Ovary (tissue), 9 donors: ENCODE data around the gene ELSPBP1. TPM values are rescaled to one million over a fixed set of nuclear protein-coding genes. Genes with fewer than 3 reads are reported as not detected.

Experiments
- DNase-seq, 5 donors: peaks; one replicate each; pipeline ENCODE4 v3.0.0-alpha.2; 2019 to 2020
- H3K27ac ChIP-seq, 2 donors: fragments of 200-600 bp; one replicate each; pipeline versions ENCODE4 v1.5.1 to v1.8.0; 2019 to 2022
- H3K27me3 ChIP-seq: fragments of 200-600 bp; one replicate; pipeline ENCODE4 v1.8.0; 2022
- H3K36me3 ChIP-seq: fragments of 200-600 bp; sonication (generic); one replicate; pipeline ENCODE4 v1.5.1; 2019
- H3K4me1 ChIP-seq: one replicate; pipeline ENCODE4 v1.8.1; 2013; ENCODE audit warnings: mild to moderate bottlenecking, moderate library complexity; ENCODE audit not compliant: insufficient read depth
- H3K4me3 ChIP-seq: fragments of 200-600 bp; sonication (generic); one replicate; pipeline ENCODE4 v1.5.1; 2017
- H3K9me3 ChIP-seq, 2 donors: fragments of 200-600 bp in 1 of 2; sonication (generic) in 1 of 2; one replicate each; pipeline versions ENCODE4 v1.5.1 to v1.8.1; 2013 to 2019; ENCODE audit warnings: mild to moderate bottlenecking in 1 of 2, moderate library complexity in 1 of 2
- CTCF ChIP-seq, 3 donors: fragments of 450-650 bp in 2 of 3; fragments of 200-600 bp in 1 of 3; IDR thresholded peaks; one replicate each; pipeline versions ENCODE4 v1.5.1 to v1.8.0; 2016 to 2022; ENCODE audit warnings: antibody characterized with exemption in 3 of 3, mild to moderate bottlenecking in 1 of 3
- EP300 ChIP-seq: sonication (generic); formaldehyde crosslinking; IDR thresholded peaks from one replicate; pipeline ENCODE4 v1.6.1; 2017; ENCODE audit warnings: antibody characterized with exemption
- POLR2A ChIP-seq: fragments of 450-650 bp; IDR thresholded peaks from one replicate; pipeline ENCODE4 v1.6.1; 2017; ENCODE audit warnings: antibody characterized with exemption, mild to moderate bottlenecking, moderate library complexity
- WGBS, 3 donors: extraction: QIAGEN DNeasy Blood & Tissue Kit in 1 of 3; methylation state at CpG; one replicate each; pipeline versions ENCODE4 v1.1.5 to v1.1.7; 2013 to 2017; 5-methylcytosine and 5-hydroxymethylcytosine counted together
- intact Hi-C, 4 donors: fragments of 100-400 bp; cut with DNase I; formaldehyde crosslinking; loops; one replicate each; pipeline versions ENCODE4 v1.11.0 to v1.15.1; 2022 to 2023
- polyA plus RNA-seq, 2 donors: library from polyadenylated mRNA; stranded (reverse); fragments of 200-250 nt in 1 of 2; fragments of 350-450 nt in 1 of 2; fragmentation: Illumina TruSeq in 1 of 2; extraction: RNeasy Lipid Tissue Mini Kit (QIAGEN cat#74804) in 1 of 2; gene quantifications; one replicate each; pipeline ENCODE4 v1.2.3, GENCODE V29; 2013 to 2014
- total RNA-seq, 7 donors: library from RNA; depleted of rRNA in 2 of 7; stranded (reverse); fragments of >200 nt in 2 of 7; fragmentation: NEBNext Ultra II Directional in 3 of 7; extraction: Animal tissue kit (Norgen Biotek cat#: 25700) in 3 of 7; gene quantifications; one replicate each; pipeline versions ENCODE4 v1.1.0 to v1.2.4, GENCODE V29; 2016 to 2023
- donor health status: DM: no; HTN: no; CAD: no; lungs with moderate emphysema.
- donor health status: DM: no; HTN: no; CAD: no.
- donor health status: Bipolar disorder and iron deficiency.
- donor health status: DM: yes; HTN: yes; CAD: no.
- donor health status: DM: no; HTN: no; CAD: no.
- donor health status: DM: yes; HTN: yes; CAD: no.

Gene ELSPBP1
- total and polyA plus RNA-seq, 9 donors: 0.55 TPM; not detected in 8

DNA sequence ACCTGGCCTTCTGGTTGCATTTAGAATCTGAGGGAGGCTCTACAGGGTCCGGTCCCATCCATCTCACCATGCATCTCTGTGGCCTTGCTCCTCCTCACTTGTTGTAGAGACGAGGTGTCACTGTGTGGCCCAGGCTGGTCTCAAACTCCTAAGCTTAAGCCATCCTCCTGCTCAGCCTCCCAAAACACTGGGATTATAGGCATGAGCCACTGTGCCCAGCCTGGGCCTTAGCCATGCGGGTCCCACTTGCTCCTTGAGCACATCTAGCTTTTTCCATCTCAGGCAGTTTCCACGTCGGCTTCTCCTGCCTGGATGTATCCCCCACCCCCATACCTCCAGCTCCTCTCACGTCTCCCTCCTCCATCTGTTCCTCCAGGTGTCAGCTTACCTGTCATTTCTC is 9.8 kb downstream of the ELSPBP1 start:
- H3K9me3 ChIP-seq: no peaks in the 10 kb centered on the region
- TF ChIP-seq EP300 (no peak), POLR2A (no peak), CTCF (IDR thresholded peaks at IDR 0.05) (no peak)
- WGBS, 3 donors: 56 to 70% (median 62%) methylated on average over 6 of the region's 6 CpGs
- H3K4me1 ChIP-seq: no peaks in the 10 kb centered on the region
- no peak for DNase-seq
- no peak overlapping the region for H3K4me3 ChIP-seq
- H3K27ac ChIP-seq: no peak overlapping the region
- no peaks in the 10 kb centered on the region for H3K27me3 ChIP-seq
- intact Hi-C loops: no loop called here
- no peaks in the 10 kb centered on the region for H3K36me3 ChIP-seq

- DNase-seq: no peak
- WGBS, 3 donors: 70 to 85% (median 74%) methylated on average over 6 of the region's 6 CpGs
- no peaks in the 10 kb centered on the region for H3K27me3 ChIP-seq
- intact Hi-C loops: no loop called here
- no peaks in the 10 kb centered on the region for H3K4me1 ChIP-seq
- TF ChIP-seq CTCF (IDR thresholded peaks at IDR 0.05) (no peak), EP300 (no peak), POLR2A (no peak)
- H3K4me3 ChIP-seq: no peak overlapping the region
- H3K36me3 ChIP-seq: no peaks in the 10 kb centered on the region
- no peaks in the 10 kb centered on the region for H3K9me3 ChIP-seq
- no peak overlapping the region for H3K27ac ChIP-seq
Measured at GRCh38 chr19:48006762-48007161, 12.3 kb downstream of the ELSPBP1 start.

DNA sequence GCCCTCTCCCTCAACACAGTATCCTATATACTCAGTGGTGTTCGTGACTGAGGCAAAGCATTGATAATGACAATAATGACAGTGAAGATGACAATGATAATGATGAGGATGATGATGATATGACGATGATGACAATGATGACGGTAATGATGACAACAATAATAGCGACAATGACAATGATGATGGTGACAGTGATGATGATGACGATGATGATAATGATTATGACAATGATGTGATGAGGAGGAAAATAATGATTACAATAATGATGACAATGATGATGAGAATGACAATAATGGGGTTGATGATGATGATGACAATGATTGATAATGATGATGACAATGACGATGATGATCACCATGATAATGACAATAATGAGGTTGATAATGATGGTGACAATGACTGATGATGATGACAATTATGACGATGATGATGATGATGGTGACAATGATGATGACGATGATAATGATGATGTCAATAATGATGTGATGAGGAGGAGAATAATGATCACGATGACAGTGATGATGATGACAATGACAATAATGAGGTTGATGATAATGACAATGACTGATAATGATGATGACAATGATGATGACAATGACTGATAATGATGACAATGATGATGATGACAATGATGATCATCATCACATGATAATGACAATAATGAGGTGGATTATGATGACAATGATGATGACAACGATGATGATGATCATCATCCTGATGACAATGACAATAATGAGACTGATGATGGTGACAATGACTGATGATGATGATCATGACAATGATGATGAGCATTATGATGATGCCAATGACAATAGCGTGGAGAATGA is 16.7 kb downstream of the ELSPBP1 start:
- 91% methylated on average over 11 of the region's 11 CpGs for WGBS, 3 donors

GRCh38 chr19:48020686-48021085 is 26.3 kb downstream of the ELSPBP1 start:
- WGBS, 3 donors: 72 to 83% (median 82%) methylated on average over 3 of the region's 3 CpGs
- intact Hi-C loops: no loop called here
- H3K4me3 ChIP-seq: no peak overlapping the region

More for the DNA sequence above, 16.7 kb downstream of the ELSPBP1 start:
- intact Hi-C loops: no loop called here
- Histone ChIP-seq H3K4me1 (no peaks in the 10 kb centered on the region), H3K4me3 (no peak overlapping the region), H3K27me3 (no peaks in the 10 kb centered on the region), H3K36me3 (no peaks in the 10 kb centered on the region), H3K9me3 (no peaks in the 10 kb centered on the region), H3K27ac (no peak overlapping the region)
- DNase-seq: no peak
- no peak for TF ChIP-seq CTCF (IDR thresholded peaks at IDR 0.05)
- TF ChIP-seq POLR2A: no peak
- TF ChIP-seq EP300: no peak

More at GRCh38 chr19:48020686-48021085, 26.3 kb downstream of the ELSPBP1 start:
- no peak for DNase-seq
- Histone ChIP-seq H3K27me3 (no peaks in the 10 kb centered on the region), H3K27ac (no peak overlapping the region), H3K36me3 (no peaks in the 10 kb centered on the region), H3K4me1 (no peaks in the 10 kb centered on the region), H3K9me3 (no peaks in the 10 kb centered on the region)
- no peak for TF ChIP-seq CTCF (IDR thresholded peaks at IDR 0.05)
